Lung (tissue), 12 donors: ENCODE data around the gene HCRT. TPM values are rescaled to one million over a fixed set of nuclear protein-coding genes. Genes with fewer than 3 reads are reported as not detected.
A peak's percentile ranks its signal among the peaks of the same experiment; 100 is the strongest.

ENCODE experiments used
- ATAC-seq: fragments of 200-7000 bp; cut with Tn5 transposase; one replicate; pipeline ENCODE4 v1.9.1; 2020; ENCODE audit warnings: moderate number of reproducible peaks; ENCODE audit not compliant: insufficient read depth, low FRiP score
- DNase-seq, 3 donors: peaks; one replicate each; pipeline ENCODE4 v3.0.0-alpha.2; 2013 to 2017
- H3K27ac ChIP-seq, 2 donors: one replicate each; pipeline ENCODE4 v1.5.1; 2013; ENCODE audit warnings: mild to moderate bottlenecking in 2 of 2, moderate library complexity in 2 of 2, control low read depth in 1 of 2, inconsistent platforms in 1 of 2, low read depth in 1 of 2, low read length in 1 of 2
- H3K27me3 ChIP-seq, 3 donors: one replicate each; pipeline ENCODE4 v1.5.1; 2013; ENCODE audit warnings: low read length in 2 of 3; ENCODE audit not compliant: control insufficient read depth in 3 of 3, insufficient read depth in 3 of 3
- H3K36me3 ChIP-seq, 4 donors: one replicate each; pipeline ENCODE4 v1.5.1; 2013; ENCODE audit warnings: low read length in 4 of 4, mild to moderate bottlenecking in 1 of 4, moderate library complexity in 1 of 4; ENCODE audit not compliant: control insufficient read depth in 4 of 4, insufficient read depth in 4 of 4
- H3K4me1 ChIP-seq, 5 donors: one replicate each; pipeline ENCODE4 v1.5.1; 2013; ENCODE audit warnings: low read length in 5 of 5, mild to moderate bottlenecking in 2 of 5, moderate library complexity in 1 of 5; ENCODE audit not compliant: control insufficient read depth in 5 of 5, insufficient read depth in 5 of 5
- H3K4me3 ChIP-seq: one replicate; pipeline ENCODE4 v1.5.1; 2013; ENCODE audit warnings: mild to moderate bottlenecking, control low read depth, moderate library complexity
- H3K9ac ChIP-seq, 2 donors: one replicate each; pipeline ENCODE4 v1.5.1; 2013; ENCODE audit warnings: low read length in 2 of 2, control low read depth in 1 of 2; ENCODE audit not compliant: insufficient read depth in 1 of 2
- H3K9me3 ChIP-seq, 4 donors: one replicate each; pipeline ENCODE4 v1.5.1; 2013; ENCODE audit warnings: low read length in 3 of 4, mild to moderate bottlenecking in 1 of 4, moderate library complexity in 1 of 4; ENCODE audit not compliant: control insufficient read depth in 4 of 4, insufficient read depth in 3 of 4
- WGBS, 2 donors: extraction: QIAGEN DNeasy Blood & Tissue Kit; methylation state at CpG; one replicate each; pipeline ENCODE4 v1.1.7; 2013; 5-methylcytosine and 5-hydroxymethylcytosine counted together
- polyA plus RNA-seq, 2 donors: library from polyadenylated mRNA; stranded (reverse); fragments of 200-250 nt; gene quantifications; one replicate each; pipeline ENCODE4 v1.2.1, GENCODE V29; 2013
- total RNA-seq, 2 donors: library from RNA; depleted of rRNA in 1 of 2; stranded (reverse); fragments of >200 nt in 1 of 2; gene quantifications; one replicate each; pipeline ENCODE4 v1.2.1, GENCODE V29; 2014 to 2021
- TF ChIP-seq, protein P1 (sequence below): IDR thresholded peaks from 2 replicates; pipeline ENCODE4 v1.5.1; 2012; ENCODE audit warnings: mild to moderate bottlenecking; ENCODE audit errors: control extremely low read depth, extremely low read depth
- donor health status: control.
- donor health status: control.
- donor health status: Bipolar disorder and iron deficiency.
- donor health status: healthy.
- donor health status: DM: yes; HTN: yes; CAD: no.

Gene HCRT
- total and polyA plus RNA-seq, 4 donors, result not detected

DNA sequence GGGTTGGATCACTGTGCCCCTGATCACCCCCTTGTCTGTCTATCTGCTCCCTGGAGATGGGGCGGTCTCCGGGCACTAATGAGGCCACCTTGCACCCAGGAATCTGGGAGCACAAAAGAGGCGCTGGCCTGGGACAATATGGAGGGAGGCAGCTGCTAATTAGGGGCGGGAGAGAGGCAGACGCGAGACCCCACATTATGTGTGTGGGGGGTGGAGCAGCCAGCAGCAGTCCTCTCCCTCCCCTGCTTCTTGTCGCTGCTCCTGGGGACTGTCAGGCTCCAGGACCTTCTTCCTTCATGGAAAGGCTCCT lies 324 bp upstream of the HCRT start:
- Histone ChIP-seq H3K9ac (no peak overlapping the region), H3K4me1 (peaks cover 0 to 20% (median 0%) of the 10 kb centered on the region in 5 donors), H3K36me3 (peaks cover 0 to 3% (median 0%) of the 10 kb centered on the region in 4 donors), H3K4me3 (no peak overlapping the region), H3K27ac (no peak overlapping the region), H3K27me3 (peaks cover 0 to 26% (median 20%) of the 10 kb centered on the region in 3 donors), H3K9me3 (no peaks in the 10 kb centered on the region)
- ATAC-seq, result no peak
- DNase-seq, result no peak
- TF ChIP-seq, protein P1, sequence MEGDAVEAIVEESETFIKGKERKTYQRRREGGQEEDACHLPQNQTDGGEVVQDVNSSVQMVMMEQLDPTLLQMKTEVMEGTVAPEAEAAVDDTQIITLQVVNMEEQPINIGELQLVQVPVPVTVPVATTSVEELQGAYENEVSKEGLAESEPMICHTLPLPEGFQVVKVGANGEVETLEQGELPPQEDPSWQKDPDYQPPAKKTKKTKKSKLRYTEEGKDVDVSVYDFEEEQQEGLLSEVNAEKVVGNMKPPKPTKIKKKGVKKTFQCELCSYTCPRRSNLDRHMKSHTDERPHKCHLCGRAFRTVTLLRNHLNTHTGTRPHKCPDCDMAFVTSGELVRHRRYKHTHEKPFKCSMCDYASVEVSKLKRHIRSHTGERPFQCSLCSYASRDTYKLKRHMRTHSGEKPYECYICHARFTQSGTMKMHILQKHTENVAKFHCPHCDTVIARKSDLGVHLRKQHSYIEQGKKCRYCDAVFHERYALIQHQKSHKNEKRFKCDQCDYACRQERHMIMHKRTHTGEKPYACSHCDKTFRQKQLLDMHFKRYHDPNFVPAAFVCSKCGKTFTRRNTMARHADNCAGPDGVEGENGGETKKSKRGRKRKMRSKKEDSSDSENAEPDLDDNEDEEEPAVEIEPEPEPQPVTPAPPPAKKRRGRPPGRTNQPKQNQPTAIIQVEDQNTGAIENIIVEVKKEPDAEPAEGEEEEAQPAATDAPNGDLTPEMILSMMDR, result no peak
- 77 to 94% methylated on average over 7 of the region's 7 CpGs for WGBS, 2 donors

DNA sequence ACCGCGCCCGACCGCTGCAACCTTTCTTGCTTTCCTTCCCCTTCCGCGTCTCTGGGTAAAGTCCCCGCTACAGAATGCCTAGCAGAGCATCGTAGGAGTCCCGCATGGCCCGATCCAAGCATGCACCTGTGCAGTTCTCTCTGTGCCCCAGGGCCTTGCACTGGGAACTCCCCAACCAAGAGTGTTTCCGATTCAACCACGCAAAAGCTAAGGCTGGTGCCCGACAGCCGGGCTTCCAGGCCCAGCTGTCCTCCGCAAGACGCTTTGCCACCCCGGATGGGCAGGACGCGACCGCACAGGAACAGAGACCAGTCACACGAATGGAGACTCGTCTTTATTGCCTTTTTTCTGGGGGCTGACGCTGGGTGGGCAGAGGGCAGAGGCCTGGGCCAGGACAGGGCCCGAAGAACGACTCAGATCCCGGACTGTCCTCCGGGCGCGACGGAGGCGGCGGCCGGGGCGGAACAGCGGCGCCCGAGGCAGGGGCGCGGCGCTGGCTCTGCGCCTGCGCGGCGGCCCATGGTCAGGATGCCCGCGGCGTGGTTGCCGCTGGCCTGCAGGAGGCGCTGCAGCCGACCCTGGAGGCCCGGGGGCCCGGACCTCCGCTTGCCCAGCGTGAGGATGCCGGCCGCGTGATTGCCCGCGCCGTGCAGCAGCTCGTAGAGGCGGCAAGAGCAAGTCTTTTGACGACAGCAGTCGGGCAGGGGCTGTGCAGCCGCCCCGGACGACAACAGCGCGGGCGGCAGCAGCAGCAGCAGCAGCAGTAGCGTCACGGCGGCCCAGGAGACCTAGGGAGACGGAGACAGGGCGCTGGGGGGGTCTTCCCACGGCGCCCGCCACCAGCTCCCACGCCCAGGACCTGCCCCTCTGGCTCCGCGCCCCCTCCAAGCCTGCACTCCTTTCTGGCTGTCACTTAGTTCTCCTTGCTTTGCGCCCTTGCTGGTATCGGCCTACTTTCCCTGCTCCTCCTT lies 1.2 kb downstream of the HCRT start:
- Histone ChIP-seq H3K27me3 (peaks cover 0 to 38% (median 30%) of the 10 kb centered on the region in 3 donors), H3K36me3 (no peaks in the 10 kb centered on the region), H3K27ac (peak overlapping the region in 1 of 2 donors; percentile 57), H3K4me3 (peak overlapping the region; percentile 44), H3K9me3 (no peaks in the 10 kb centered on the region), H3K9ac (no peak overlapping the region), H3K4me1 (peaks cover 0 to 23% (median 3%) of the 10 kb centered on the region in 5 donors)
- WGBS, 2 donors, result 3 to 5% methylated on average over 75 to 83 of the region's 83 CpGs
- peak; percentile 90 for ATAC-seq
- DNase-seq, result peak; percentile 69 to 79 (median 77)
- TF ChIP-seq, protein P1, result peak; percentile 70

DNA sequence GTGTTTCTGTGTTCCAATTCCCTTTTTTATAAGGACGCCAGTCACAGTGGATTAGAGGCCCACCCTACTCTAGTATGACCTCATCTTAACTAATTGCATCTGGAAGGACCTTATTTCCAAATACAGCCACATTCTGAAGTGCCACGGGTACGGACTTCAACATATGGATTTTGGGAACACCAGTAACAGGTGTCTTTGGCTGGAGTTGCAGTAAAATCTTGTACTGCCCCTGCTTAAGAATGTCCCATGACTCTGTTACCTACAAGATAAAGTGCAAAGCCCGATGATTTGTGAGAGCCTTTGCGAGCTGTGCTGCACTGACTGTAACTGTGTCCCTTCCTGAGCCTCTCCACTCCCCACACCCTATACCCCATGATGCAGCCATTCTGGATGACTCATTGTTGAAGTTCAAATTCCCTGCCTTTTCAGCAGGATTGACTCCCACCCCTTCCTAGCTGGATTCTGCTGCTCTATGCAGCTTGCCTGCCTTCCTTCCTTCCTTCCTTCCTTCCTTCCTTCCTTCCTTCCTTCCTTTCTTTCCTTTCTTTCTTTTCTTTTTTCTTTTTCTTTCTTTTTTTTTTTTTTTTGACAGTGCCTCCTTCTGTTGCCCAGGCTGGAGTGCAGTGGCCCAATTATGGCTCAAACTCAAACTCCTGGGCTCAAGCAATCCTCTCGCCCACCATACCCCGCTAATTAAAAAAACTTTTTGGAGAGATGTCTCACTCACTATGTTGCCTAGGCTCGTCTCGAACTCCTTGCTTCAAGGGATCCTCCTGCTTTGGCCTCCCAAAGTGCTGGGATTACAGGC lies 2.1 kb downstream of the HCRT start:
- H3K9me3 ChIP-seq, result no peaks in the 10 kb centered on the region
- peak overlapping the region in 1 of 2 donors; percentile 57 for H3K27ac ChIP-seq
- no peak for ATAC-seq
- peaks cover 0 to 38% (median 30%) of the 10 kb centered on the region in 3 donors for H3K27me3 ChIP-seq
- WGBS, 2 donors, result 70 to 71% methylated on average over 9 of the region's 9 CpGs
- no peaks in the 10 kb centered on the region for H3K36me3 ChIP-seq
- peaks cover 0 to 27% (median 3%) of the 10 kb centered on the region in 5 donors for H3K4me1 ChIP-seq
- no peak overlapping the region for H3K9ac ChIP-seq
- TF ChIP-seq, protein P1, result no peak
- DNase-seq, result no peak
- H3K4me3 ChIP-seq, result no peak overlapping the region
